Trophoblast cell (in vitro differentiated cells and primary cell): Measurements from ENCODE around the gene LRRC39.

ENCODE experiments used
- DNase-seq, 2 donors: peaks; one replicate each; pipeline ENCODE4 v3.0.0-alpha.2; 2016
- H2AFZ ChIP-seq: 2 replicates; pipeline ENCODE4 v1.6.1; 2013; ENCODE audit warnings: low read length, moderate library complexity, mild to moderate bottlenecking; ENCODE audit not compliant: insufficient read depth, poor library complexity
- H2AK5ac ChIP-seq: 2 replicates; pipeline ENCODE4 v1.6.1; 2013; ENCODE audit warnings: mild to moderate bottlenecking, low read length
- H2BK120ac ChIP-seq: 2 replicates; pipeline ENCODE4 v1.6.1; 2013; ENCODE audit warnings: low read length, mild to moderate bottlenecking, moderate library complexity; ENCODE audit not compliant: insufficient read depth, poor library complexity
- H2BK12ac ChIP-seq: 2 replicates; pipeline ENCODE4 v1.6.1; 2013; ENCODE audit warnings: mild to moderate bottlenecking, low read length, moderate library complexity
- H2BK5ac ChIP-seq: 2 replicates; pipeline ENCODE4 v1.6.1; 2013; ENCODE audit warnings: low read length, low read depth, moderate library complexity, mild to moderate bottlenecking; ENCODE audit not compliant: poor library complexity
- H3K14ac ChIP-seq: 2 replicates; pipeline ENCODE4 v1.6.1; 2013; ENCODE audit warnings: mild to moderate bottlenecking, low read length
- H3K18ac ChIP-seq: 2 replicates; pipeline ENCODE4 v1.6.1; 2013; ENCODE audit warnings: mild to moderate bottlenecking, low read length
- H3K23ac ChIP-seq: 2 replicates; pipeline ENCODE4 v1.6.1; 2013; ENCODE audit warnings: low read length
- H3K27ac ChIP-seq: 2 replicates; pipeline ENCODE4 v1.5.1; 2013; ENCODE audit warnings: low read depth, mild to moderate bottlenecking, inconsistent platforms, low read length, moderate library complexity
- H3K27me3 ChIP-seq: 2 replicates; pipeline ENCODE4 v1.6.1; 2013; ENCODE audit warnings: inconsistent platforms, mild to moderate bottlenecking, low read length, moderate library complexity; ENCODE audit not compliant: insufficient read depth
- H3K36me3 ChIP-seq, 2 experiments: 1 replicate in 1 of 2; 2 replicates in 1 of 2; pipeline ENCODE4 v1.6.1; 2013; ENCODE audit warnings: low read length in 2 of 2, mild to moderate bottlenecking in 2 of 2, moderate library complexity in 1 of 2; ENCODE audit not compliant: insufficient read depth in 2 of 2, control insufficient read depth in 1 of 2
- H3K4ac ChIP-seq: 2 replicates; pipeline ENCODE4 v1.6.1; 2013; ENCODE audit warnings: low read depth, mild to moderate bottlenecking, low read length, moderate library complexity
- H3K4me1 ChIP-seq, 2 experiments: 1 replicate in 1 of 2; 2 replicates in 1 of 2; pipeline ENCODE4 v1.6.1; 2013; ENCODE audit warnings: low read length in 2 of 2, mild to moderate bottlenecking in 2 of 2, moderate library complexity in 1 of 2; ENCODE audit not compliant: insufficient read depth in 2 of 2, control insufficient read depth in 1 of 2
- H3K4me2 ChIP-seq: 2 replicates; pipeline ENCODE4 v1.6.1; 2013; ENCODE audit warnings: inconsistent platforms, mild to moderate bottlenecking, low read length, moderate library complexity
- H3K4me3 ChIP-seq: 2 replicates; pipeline ENCODE4 v1.5.1; 2013; ENCODE audit warnings: mild to moderate bottlenecking, low read depth, low read length, inconsistent platforms
- H3K79me1 ChIP-seq: one replicate; pipeline ENCODE4 v1.6.1; 2013; ENCODE audit warnings: low read length
- H3K79me2 ChIP-seq: 2 replicates; pipeline ENCODE4 v1.6.1; 2013; ENCODE audit warnings: low read length, mild to moderate bottlenecking; ENCODE audit not compliant: control insufficient read depth, insufficient read depth, poor library complexity
- H3K9ac ChIP-seq: 2 replicates; pipeline ENCODE4 v1.6.1; 2013; ENCODE audit warnings: mild to moderate bottlenecking, low read length
- H3K9me3 ChIP-seq: 2 replicates; pipeline ENCODE4 v1.6.1; 2013; ENCODE audit warnings: low read depth, mild to moderate bottlenecking, control low read depth, inconsistent platforms, low read length; ENCODE audit not compliant: insufficient read depth
- H4K12ac ChIP-seq: 2 replicates; pipeline ENCODE4 v1.6.1; 2013; ENCODE audit warnings: low read depth, mild to moderate bottlenecking, low read length, moderate library complexity
- H4K8ac ChIP-seq: 2 replicates; pipeline ENCODE4 v1.6.1; 2013; ENCODE audit warnings: low read depth, mild to moderate bottlenecking, low read length, moderate library complexity
- H4K91ac ChIP-seq: one replicate; pipeline ENCODE4 v1.6.1; 2013; ENCODE audit warnings: low read depth, mild to moderate bottlenecking, low read length, moderate library complexity
- WGBS: extraction: QIAGEN DNeasy Blood & Tissue Kit; methylation state at CpG from one replicate; pipeline ENCODE4 v1.1.7; 2013; ENCODE audit warnings: missing lambda C conversion rate; ENCODE audit not compliant: insufficient read length, insufficient coverage; ENCODE audit errors: extremely low coverage; 5-methylcytosine and 5-hydroxymethylcytosine counted together

The LRRC39 gene

GRCh38 chr1:100115524-100115923 lies 62.5 kb downstream of the LRRC39 start:
- Histone ChIP-seq H3K23ac (no peak overlapping the region), H4K91ac (no peak overlapping the region), H3K79me2 (no peaks in the 10 kb centered on the region), H3K9me3 (no peaks in the 10 kb centered on the region), H3K18ac (no peak overlapping the region), H4K8ac (no peak overlapping the region), H4K12ac (no peak overlapping the region), H3K4me3 (no peak overlapping the region), H2BK12ac (no peak overlapping the region), H3K27ac (no peak overlapping the region), H2BK120ac (no peak overlapping the region), H3K27me3 (no peaks in the 10 kb centered on the region), H3K4me2 (no peak overlapping the region), H3K4ac (no peak overlapping the region), H3K36me3 (peaks cover 0 to 6% of the 10 kb centered on the region in 2 experiments), H2AFZ (no peak overlapping the region), H3K14ac (no peak overlapping the region), H2AK5ac (no peak overlapping the region), H2BK5ac (no peak overlapping the region), H3K79me1 (no peaks in the 10 kb centered on the region), H3K9ac (no peak overlapping the region), H3K4me1 (no peaks in the 10 kb centered on the region)
- no peak for DNase-seq
- whole genome bisulfite sequencing: no CpG with 5 or more reads among the region's 4 CpGs

DNA sequence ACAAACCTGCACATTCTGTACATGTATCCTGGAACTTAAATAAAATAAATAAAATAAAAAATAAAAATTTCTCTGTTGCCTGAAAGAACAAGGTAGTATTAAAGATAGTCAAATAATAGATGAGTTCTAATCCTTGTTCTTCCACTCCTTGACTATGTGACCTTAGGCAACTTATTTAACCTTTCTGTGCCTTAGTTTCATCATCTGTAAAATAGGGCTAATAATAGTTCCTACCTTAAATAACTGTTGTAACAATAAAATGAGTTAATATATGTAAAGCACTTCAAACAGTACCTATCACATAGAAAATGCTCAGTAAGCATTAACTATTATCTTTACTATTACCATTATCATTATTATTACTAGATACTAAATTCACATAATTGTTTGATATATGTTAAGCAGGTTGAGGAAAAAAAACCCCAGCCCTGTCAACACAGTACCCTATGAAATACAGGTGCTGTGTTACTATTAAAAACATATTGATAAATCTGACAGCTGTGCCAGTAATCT lies 68.4 kb downstream of the LRRC39 start:
- Histone ChIP-seq H3K9me3 (no peaks in the 10 kb centered on the region), H3K4me3 (no peak overlapping the region), H3K27ac (no peak overlapping the region), H3K18ac (no peak overlapping the region), H4K91ac (no peak overlapping the region), H2AK5ac (no peak overlapping the region), H3K79me2 (no peaks in the 10 kb centered on the region), H3K14ac (no peak overlapping the region), H4K12ac (no peak overlapping the region), H3K4me1 (no peaks in the 10 kb centered on the region), H2BK120ac (no peak overlapping the region), H3K79me1 (no peaks in the 10 kb centered on the region), H3K23ac (no peak overlapping the region), H3K4ac (no peak overlapping the region), H3K27me3 (no peaks in the 10 kb centered on the region), H2BK5ac (no peak overlapping the region), H3K36me3 (peaks cover 3 to 7% of the 10 kb centered on the region in 2 experiments), H4K8ac (no peak overlapping the region), H2AFZ (no peak overlapping the region), H3K9ac (no peak overlapping the region), H3K4me2 (no peak overlapping the region), H2BK12ac (no peak overlapping the region)
- no peak for DNase-seq

DNA sequence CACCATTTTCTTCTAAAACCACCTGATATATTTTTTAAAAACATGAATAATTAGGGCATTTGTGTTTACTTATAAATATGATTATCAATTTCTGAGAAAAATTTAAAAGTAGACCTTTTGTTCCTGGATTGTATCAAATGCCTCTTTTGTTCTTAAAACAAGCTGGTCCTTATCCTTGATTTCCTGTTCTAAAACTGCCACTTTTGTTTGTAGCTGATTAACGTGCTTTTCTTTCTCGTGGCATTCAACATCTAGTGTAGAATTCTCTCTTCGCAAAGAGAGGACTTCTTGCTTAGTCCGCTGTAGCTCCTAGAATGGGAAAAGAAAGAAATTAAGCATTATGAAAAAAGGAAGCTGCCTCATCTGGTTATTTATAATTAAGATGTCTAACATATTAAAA lies 70.4 kb downstream of the LRRC39 start:
- Histone ChIP-seq H3K27ac (no peak overlapping the region), H2AK5ac (no peak overlapping the region), H3K23ac (no peak overlapping the region), H3K18ac (no peak overlapping the region), H3K9ac (no peak overlapping the region), H3K27me3 (no peaks in the 10 kb centered on the region), H3K9me3 (no peaks in the 10 kb centered on the region), H4K12ac (no peak overlapping the region), H2BK12ac (no peak overlapping the region), H3K4me1 (no peaks in the 10 kb centered on the region), H3K4me3 (no peak overlapping the region), H4K8ac (no peak overlapping the region), H2BK5ac (no peak overlapping the region), H3K79me1 (no peaks in the 10 kb centered on the region), H2BK120ac (no peak overlapping the region), H3K4me2 (no peak overlapping the region), H2AFZ (no peak overlapping the region), H4K91ac (no peak overlapping the region), H3K36me3 (peaks cover 10 to 11% of the 10 kb centered on the region in 2 experiments), H3K14ac (no peak overlapping the region), H3K4ac (no peak overlapping the region), H3K79me2 (no peaks in the 10 kb centered on the region)
- WGBS: no CpG with 5 or more reads among the region's 4 CpGs
- DNase-seq: no peak

- H3K4ac ChIP-seq: no peak overlapping the region
- no peak for DNase-seq
These were observed 76.5 kb downstream of the LRRC39 start for GRCh38 chr1:100101564-100101963.

More at GRCh38 chr1:100101564-100101963, 76.5 kb downstream of the LRRC39 start:
- Histone ChIP-seq H3K23ac (no peak overlapping the region), H3K18ac (no peak overlapping the region), H3K9me3 (no peaks in the 10 kb centered on the region), H3K14ac (no peak overlapping the region), H2BK5ac (no peak overlapping the region), H2BK120ac (no peak overlapping the region), H3K9ac (no peak overlapping the region), H3K79me1 (no peaks in the 10 kb centered on the region), H2AK5ac (no peak overlapping the region), H2AFZ (no peak overlapping the region), H4K91ac (no peak overlapping the region), H3K27ac (no peak overlapping the region), H3K36me3 (peaks cover 12 to 17% of the 10 kb centered on the region in 2 experiments), H4K12ac (no peak overlapping the region), H3K4me1 (no peaks in the 10 kb centered on the region), H3K79me2 (no peaks in the 10 kb centered on the region), H2BK12ac (no peak overlapping the region), H3K4me2 (no peak overlapping the region), H3K27me3 (no peaks in the 10 kb centered on the region), H4K8ac (no peak overlapping the region), H3K4me3 (no peak overlapping the region)
- no CpG with 5 or more reads among the region's 2 CpGs for WGBS
